Measurements from ENCODE around the gene NAV3. TPM values are rescaled to one million over a fixed set of nuclear protein-coding genes. Genes with fewer than 3 reads are reported as not detected.

Gene NAV3
- total RNA-seq, 2 experiments from 2014 or later = not detected

DNA sequence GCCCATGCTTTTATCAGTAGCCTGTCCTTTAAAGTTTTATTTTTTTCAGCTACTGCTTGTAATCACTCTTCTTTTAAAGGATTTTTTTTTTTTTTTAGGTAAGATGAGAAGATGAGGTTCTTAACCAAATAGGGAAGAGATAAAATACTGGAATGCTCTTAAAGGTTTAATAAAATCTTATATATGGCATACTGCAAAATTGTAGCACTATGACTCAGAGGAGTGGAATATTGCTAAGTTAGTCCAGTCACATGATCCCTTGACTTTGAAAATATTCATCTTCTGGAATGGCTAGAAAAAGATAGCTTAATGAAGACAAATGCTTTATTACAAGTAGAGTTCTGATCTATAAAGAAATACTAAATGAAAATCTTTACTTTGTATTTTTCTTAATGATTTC, 116.6 kb downstream of the NAV3 start:
- Histone ChIP-seq H3K27me3 (ENCODE audit: control insufficient read depth in 1 of 2, insufficient read depth in 2 of 2, low read length in 2 of 2) (no peaks in the 10 kb centered on the region), H3K4me1 (ENCODE audit: insufficient read depth, low read length) (no peaks in the 10 kb centered on the region), H3K36me3 (ENCODE audit: insufficient read depth, low read length) (no peaks in the 10 kb centered on the region), H3K27ac (ENCODE audit: low read depth in 1 of 2, low read length in 2 of 2) (no peak overlapping the region), H3K4me3 (ENCODE audit: low read length) (no peak overlapping the region), H3K9me3 (ENCODE audit: control insufficient read depth in 1 of 2, insufficient read depth in 1 of 2, low read length in 2 of 2) (no peaks in the 10 kb centered on the region)
- CTCF ChIA-PET = no interaction called here
- Mint-ChIP-seq H3K9me3 (peaks cover 4% of the 10 kb centered on the region), H3K4me3 (no peak overlapping the region), H3K27ac (no peak overlapping the region), H3K4me1 (ENCODE audit: low read depth) (no peaks in the 10 kb centered on the region), H3K27me3 (no peaks in the 10 kb centered on the region), H3K36me3 (ENCODE audit: low read depth) (no peaks in the 10 kb centered on the region)
- intact Hi-C loops (cut with DNase I, micrococcal nuclease) = no loop called here
- ATAC-seq (ENCODE audit: poor library complexity) (no peak), DNase-seq (no peak)
- no peak for TF ChIP-seq CTCF (IDR thresholded peaks at IDR 0.05)
- POLR2A ChIA-PET = no interaction called here

DNA sequence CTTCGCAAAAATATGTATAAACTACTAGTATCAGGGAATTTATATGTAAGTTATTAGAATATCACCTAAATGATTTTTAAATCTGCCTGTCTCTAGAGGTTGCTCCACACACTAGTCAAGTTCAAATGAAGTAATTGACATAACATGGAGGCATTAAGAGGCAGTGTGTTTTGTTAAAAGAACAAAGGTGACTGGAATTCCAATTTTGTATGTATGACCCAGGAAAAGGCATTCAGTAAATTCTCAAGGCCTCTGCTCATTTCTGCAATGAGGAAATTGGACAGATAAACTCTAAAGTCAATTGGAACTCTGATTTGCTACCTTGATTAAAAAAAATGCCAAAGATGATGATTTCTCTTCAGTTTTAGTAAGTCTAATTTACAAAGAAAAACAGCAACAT, 117.1 kb downstream of the NAV3 start:
- Mint-ChIP-seq H3K27me3 (no peaks in the 10 kb centered on the region), H3K27ac (no peak overlapping the region), H3K4me1 (ENCODE audit: low read depth) (no peaks in the 10 kb centered on the region), H3K36me3 (ENCODE audit: low read depth) (no peaks in the 10 kb centered on the region), H3K9me3 (peaks cover 5% of the 10 kb centered on the region), H3K4me3 (no peak overlapping the region)
- Histone ChIP-seq H3K4me3 (ENCODE audit: low read length) (no peak overlapping the region), H3K9me3 (ENCODE audit: control insufficient read depth in 1 of 2, insufficient read depth in 1 of 2, low read length in 2 of 2) (no peaks in the 10 kb centered on the region), H3K4me1 (ENCODE audit: insufficient read depth, low read length) (no peaks in the 10 kb centered on the region), H3K27me3 (ENCODE audit: control insufficient read depth in 1 of 2, insufficient read depth in 2 of 2, low read length in 2 of 2) (no peaks in the 10 kb centered on the region), H3K36me3 (ENCODE audit: insufficient read depth, low read length) (no peaks in the 10 kb centered on the region), H3K27ac (ENCODE audit: low read depth in 1 of 2, low read length in 2 of 2) (no peak overlapping the region)
- ChIA-PET POLR2A (no interaction called here), CTCF (no interaction called here)
- no peak for TF ChIP-seq CTCF (IDR thresholded peaks at IDR 0.05)
- intact Hi-C loops (cut with DNase I, micrococcal nuclease) = no loop called here
- DNase-seq (no peak), ATAC-seq (ENCODE audit: poor library complexity) (no peak)

DNA sequence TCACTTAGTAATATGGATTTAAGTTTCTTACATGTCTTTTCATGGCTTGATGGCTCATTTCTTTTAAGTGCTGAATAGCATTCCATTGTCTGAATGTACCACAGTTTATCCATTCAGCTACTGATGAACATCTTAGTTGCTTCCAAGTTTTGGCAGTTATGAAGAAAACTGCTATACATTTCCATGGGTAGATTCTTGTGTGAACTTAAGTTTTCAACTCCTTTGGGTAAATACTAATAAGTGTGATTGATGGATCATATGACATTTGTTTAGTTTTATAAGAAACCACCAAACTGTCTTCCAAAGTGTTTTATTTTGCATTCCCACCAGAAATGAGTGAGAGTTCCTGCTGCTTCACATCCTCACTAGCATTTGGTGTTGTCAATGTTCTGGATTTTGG, 119.2 kb downstream of the NAV3 start:
- Mint-ChIP-seq H3K4me1 (ENCODE audit: low read depth) (no peaks in the 10 kb centered on the region), H3K27me3 (no peaks in the 10 kb centered on the region), H3K9me3 (peaks cover 5% of the 10 kb centered on the region), H3K27ac (no peak overlapping the region), H3K36me3 (ENCODE audit: low read depth) (no peaks in the 10 kb centered on the region), H3K4me3 (no peak overlapping the region)
- Histone ChIP-seq H3K4me3 (ENCODE audit: low read length) (no peak overlapping the region), H3K9me3 (ENCODE audit: control insufficient read depth in 1 of 2, insufficient read depth in 1 of 2, low read length in 2 of 2) (no peaks in the 10 kb centered on the region), H3K36me3 (ENCODE audit: insufficient read depth, low read length) (no peaks in the 10 kb centered on the region), H3K4me1 (ENCODE audit: insufficient read depth, low read length) (no peaks in the 10 kb centered on the region), H3K27me3 (ENCODE audit: control insufficient read depth in 1 of 2, insufficient read depth in 2 of 2, low read length in 2 of 2) (no peaks in the 10 kb centered on the region), H3K27ac (ENCODE audit: low read depth in 1 of 2, low read length in 2 of 2) (no peak overlapping the region)
- ChIA-PET CTCF (no interaction called here), POLR2A (no interaction called here)
- no peak for TF ChIP-seq CTCF (IDR thresholded peaks at IDR 0.05)
- no peak for ATAC-seq (ENCODE audit: poor library complexity)
- DNase-seq = no peak
- intact Hi-C loops (cut with DNase I, micrococcal nuclease) = no loop called here
